Keratinocyte (primary cell): ENCODE data around the gene ALDH4A1. TPM values are rescaled to one million over a fixed set of nuclear protein-coding genes. Genes with fewer than 3 reads are reported as not detected.

Experiments
- DNase-seq: peaks from one replicate; pipeline ENCODE4 v3.0.0-alpha.2; 2011; ENCODE audit warnings: low read depth, missing footprints, low spot score
- FAIRE-seq: peaks from 2 replicates; lab custom pipeline; 2011; peaks lifted over from hg19 to GRCh38; lab: Jason Lieb, UNC
- H2AFZ ChIP-seq: 2 replicates; pipeline ENCODE4 v1.6.0; 2012; ENCODE audit warnings: low read length, control low read depth, inconsistent platforms; ENCODE audit not compliant: control insufficient read depth
- H3K27ac ChIP-seq: 2 replicates; pipeline ENCODE4 v1.5.1; 2011; ENCODE audit warnings: low read length; ENCODE audit not compliant: control insufficient read depth, insufficient read depth
- H3K27me3 ChIP-seq: 3 replicates; pipeline ENCODE4 v1.6.0; 2011; ENCODE audit warnings: low read length; ENCODE audit not compliant: control insufficient read depth, insufficient read depth; ENCODE audit errors: extremely low read depth
- H3K36me3 ChIP-seq, 2 experiments: 2 replicates in 1 of 2; 3 replicates in 1 of 2; pipeline ENCODE4 v1.5.1; 2011; ENCODE audit warnings: low read length in 2 of 2, mild to moderate bottlenecking in 1 of 2; ENCODE audit not compliant: control insufficient read depth in 2 of 2, insufficient read depth in 2 of 2; ENCODE audit errors: extremely low read depth in 1 of 2
- H3K4me1 ChIP-seq: 3 replicates; pipeline ENCODE4 v1.5.1; 2011; ENCODE audit warnings: low read length; ENCODE audit not compliant: control insufficient read depth, insufficient read depth; ENCODE audit errors: extremely low read depth
- H3K4me2 ChIP-seq: 3 replicates; pipeline ENCODE4 v1.6.0; 2011; ENCODE audit warnings: low read depth, low read length; ENCODE audit not compliant: control insufficient read depth, insufficient read depth; ENCODE audit errors: extremely low read depth
- H3K4me3 ChIP-seq, 3 experiments: fragments of 200-600 bp in 1 of 3; sonication (generic) in 1 of 3; 2 replicates in 2 of 3; 3 replicates in 1 of 3; pipeline ENCODE4 v1.5.1; 2011 to 2016; ENCODE audit warnings: low read length in 3 of 3, mild to moderate bottlenecking in 3 of 3, control low read depth in 2 of 3, inconsistent platforms in 1 of 3, low read depth in 1 of 3, mixed read lengths in 1 of 3, mixed run types in 1 of 3, moderate library complexity in 1 of 3; ENCODE audit not compliant: control insufficient read depth in 2 of 3, insufficient read depth in 2 of 3; ENCODE audit errors: extremely low read depth in 1 of 3
- H3K79me2 ChIP-seq: 2 replicates; pipeline ENCODE4 v1.6.0; 2012; ENCODE audit warnings: low read length; ENCODE audit not compliant: control insufficient read depth, insufficient read depth
- H3K9ac ChIP-seq: 3 replicates; pipeline ENCODE4 v1.6.0; 2011; ENCODE audit warnings: low read length; ENCODE audit not compliant: control insufficient read depth, insufficient read depth; ENCODE audit errors: extremely low read depth
- H3K9me1 ChIP-seq: 3 replicates; pipeline ENCODE4 v1.6.0; 2011; ENCODE audit warnings: low read length; ENCODE audit not compliant: control insufficient read depth, insufficient read depth; ENCODE audit errors: extremely low read depth
- H3K9me3 ChIP-seq: 2 replicates; pipeline ENCODE4 v1.5.1; 2012; ENCODE audit warnings: low read depth, low read length; ENCODE audit not compliant: control insufficient read depth
- H4K20me1 ChIP-seq: 3 replicates; pipeline ENCODE4 v1.6.0; 2011; ENCODE audit warnings: low read length; ENCODE audit not compliant: control insufficient read depth, insufficient read depth; ENCODE audit errors: extremely low read depth
- EZH2 ChIP-seq: IDR thresholded peaks from one replicate; pipeline ENCODE4 v1.6.1; 2012; ENCODE audit warnings: inconsistent platforms, mild to moderate bottlenecking, low read length, moderate library complexity
- dilution Hi-C: fragments of 300-500 bp; cut with MboI; formaldehyde crosslinking; loops from one replicate; pipeline ENCODE4 v1.7.0; 2020; ENCODE audit warnings: low sequenced_read_pairs; ENCODE audit not compliant: extremely low pct_ligation_motif_present
- polyA plus RNA-seq, 5 experiments: library from polyadenylated mRNA; depleted of rRNA in 3 of 5; stranded (reverse) in 3 of 5; stranded (forward) in 1 of 5; unstranded in 1 of 5; fragments of >200 nt; gene quantifications; 1 replicate in 1 of 5; 2 replicates in 3 of 5; 3 replicates in 1 of 5; pipeline versions ENCODE4 v1.2.1 to v1.2.3, GENCODE V29; 2011 to 2012; ENCODE audit warnings: missing spikeins in 2 of 5, low read depth in 1 of 5, low replicate concordance in 1 of 5
- TF ChIP-seq, protein P1 (sequence below), 3 experiments: IDR thresholded peaks in 1 of 3; conservative IDR thresholded peaks in 1 of 3; optimal IDR thresholded peaks in 1 of 3; 2 replicates in 2 of 3; 3 replicates in 1 of 3; pipeline versions ENCODE3 to v1.5.1; 2011; ENCODE audit warnings: low read length in 3 of 3, mild to moderate bottlenecking in 3 of 3, moderate library complexity in 2 of 3, control low read depth in 1 of 3, inconsistent platforms in 1 of 3; ENCODE audit not compliant: insufficient read depth in 2 of 3; ENCODE audit errors: extremely low read depth in 1 of 3

Gene ALDH4A1
- polyA plus RNA-seq, 1 donor (not counting 4 experiments of a cell fraction or from before 2014, with no cell fraction given): 52.7 TPM

DNA sequence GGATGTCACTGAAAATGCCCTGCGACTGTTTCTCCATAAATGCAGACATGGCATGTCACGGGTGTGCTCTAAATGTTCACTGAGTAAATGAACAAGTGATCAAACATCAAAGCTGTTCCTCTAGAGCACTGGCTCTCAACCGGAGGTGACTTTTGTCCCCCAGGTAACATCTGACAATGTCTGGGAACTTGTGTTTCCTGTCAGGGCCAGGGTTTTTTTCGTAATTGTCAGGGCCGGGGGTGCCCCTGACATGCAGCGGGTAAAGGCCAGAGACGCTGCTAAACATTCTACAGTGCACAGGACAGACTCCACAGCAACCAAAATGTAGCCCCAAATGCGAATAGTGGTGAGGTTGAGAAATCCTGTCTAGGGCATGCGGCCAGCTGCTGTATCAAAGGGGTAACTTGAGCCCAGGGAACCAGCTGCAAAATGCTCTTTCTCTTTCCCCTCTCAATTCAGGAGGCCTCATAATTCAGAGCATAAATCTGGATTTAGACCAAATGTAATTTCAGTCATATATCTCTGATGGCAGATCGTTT, 2.0 kb downstream of the ALDH4A1 start:
- Histone ChIP-seq H3K36me3 (peaks cover 5 to 7% of the 10 kb centered on the region in 2 experiments), H3K4me3 (peak overlapping the region in 2 of 3 experiments; percentile 26 to 92), H3K4me2 (peak overlapping the region; percentile 85), H3K79me2 (peaks cover 17% of the 10 kb centered on the region), H3K27ac (peak overlapping the region; percentile 33), H4K20me1 (no peaks in the 10 kb centered on the region), H2AFZ (no peak overlapping the region), H3K9ac (peak overlapping the region; percentile 55), H3K9me1 (no peaks in the 10 kb centered on the region), H3K27me3 (no peaks in the 10 kb centered on the region), H3K9me3 (no peaks in the 10 kb centered on the region), H3K4me1 (peaks cover 48% of the 10 kb centered on the region)
- TF ChIP-seq, protein P1, sequence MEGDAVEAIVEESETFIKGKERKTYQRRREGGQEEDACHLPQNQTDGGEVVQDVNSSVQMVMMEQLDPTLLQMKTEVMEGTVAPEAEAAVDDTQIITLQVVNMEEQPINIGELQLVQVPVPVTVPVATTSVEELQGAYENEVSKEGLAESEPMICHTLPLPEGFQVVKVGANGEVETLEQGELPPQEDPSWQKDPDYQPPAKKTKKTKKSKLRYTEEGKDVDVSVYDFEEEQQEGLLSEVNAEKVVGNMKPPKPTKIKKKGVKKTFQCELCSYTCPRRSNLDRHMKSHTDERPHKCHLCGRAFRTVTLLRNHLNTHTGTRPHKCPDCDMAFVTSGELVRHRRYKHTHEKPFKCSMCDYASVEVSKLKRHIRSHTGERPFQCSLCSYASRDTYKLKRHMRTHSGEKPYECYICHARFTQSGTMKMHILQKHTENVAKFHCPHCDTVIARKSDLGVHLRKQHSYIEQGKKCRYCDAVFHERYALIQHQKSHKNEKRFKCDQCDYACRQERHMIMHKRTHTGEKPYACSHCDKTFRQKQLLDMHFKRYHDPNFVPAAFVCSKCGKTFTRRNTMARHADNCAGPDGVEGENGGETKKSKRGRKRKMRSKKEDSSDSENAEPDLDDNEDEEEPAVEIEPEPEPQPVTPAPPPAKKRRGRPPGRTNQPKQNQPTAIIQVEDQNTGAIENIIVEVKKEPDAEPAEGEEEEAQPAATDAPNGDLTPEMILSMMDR (optimal IDR thresholded peaks at IDR 0.05 in 1 of 3, IDR thresholded peaks at IDR 0.05 in 1 of 3, conservative IDR thresholded peaks at IDR 0.05 in 1 of 3; ENCODE audit: extremely low read depth in 1 of 3, insufficient read depth in 2 of 3, low read length in 3 of 3): no peak
- no peak for TF ChIP-seq EZH2
- FAIRE-seq (peak; percentile 74), DNase-seq (no peak)
- dilution Hi-C loops: no loop called here

DNA sequence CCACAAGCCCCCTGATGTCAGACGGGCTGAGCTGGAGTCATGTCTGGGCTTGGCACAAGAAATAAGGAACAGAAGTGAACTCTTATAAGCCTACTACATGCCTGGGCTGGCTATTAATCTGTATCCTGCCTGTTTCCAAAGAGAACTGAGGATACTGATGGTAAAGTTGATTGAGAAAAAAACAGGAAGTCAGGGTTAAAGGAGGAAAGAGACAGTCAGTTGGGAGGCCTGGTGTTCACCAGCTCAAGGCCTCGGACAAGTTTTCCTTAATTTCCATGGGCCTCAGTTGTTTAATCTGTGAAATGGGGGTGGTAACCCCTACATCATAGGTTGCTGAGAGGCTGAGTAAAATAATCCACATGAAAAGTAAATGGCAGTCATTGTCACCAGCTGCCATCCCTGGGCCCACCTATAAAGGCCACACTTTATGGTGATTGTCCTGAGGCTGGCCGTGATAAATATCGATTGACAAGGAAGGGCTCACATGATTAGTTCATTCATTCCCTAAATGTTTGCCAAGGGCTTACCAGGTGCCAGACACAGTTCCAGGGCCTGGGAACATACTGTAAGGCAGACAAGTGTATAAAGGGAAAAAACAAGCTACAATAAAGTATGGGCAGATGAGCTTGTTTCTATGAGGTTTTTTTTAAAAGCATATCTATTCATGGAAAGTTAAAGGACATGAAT, 2.8 kb downstream of the ALDH4A1 start:
- Histone ChIP-seq H3K27ac (peak overlapping the region; percentile 57), H3K9me3 (no peaks in the 10 kb centered on the region), H2AFZ (no peak overlapping the region), H4K20me1 (no peaks in the 10 kb centered on the region), H3K4me3 (peak overlapping the region in 1 of 3 experiments; percentile 15), H3K79me2 (peaks cover 22% of the 10 kb centered on the region), H3K9ac (no peak overlapping the region), H3K36me3 (peaks cover 3 to 5% of the 10 kb centered on the region in 2 experiments), H3K4me2 (peak overlapping the region; percentile 85), H3K9me1 (no peaks in the 10 kb centered on the region), H3K27me3 (no peaks in the 10 kb centered on the region), H3K4me1 (peaks cover 47% of the 10 kb centered on the region)
- no peak for DNase-seq
- no peak for TF ChIP-seq EZH2
- TF ChIP-seq, protein P1 (optimal IDR thresholded peaks at IDR 0.05 in 1 of 3, IDR thresholded peaks at IDR 0.05 in 1 of 3, conservative IDR thresholded peaks at IDR 0.05 in 1 of 3; ENCODE audit: extremely low read depth in 1 of 3, insufficient read depth in 2 of 3, low read length in 3 of 3): no peak
- dilution Hi-C loops: no loop called here
- FAIRE-seq: peak; percentile 94
